Measurements from ENCODE around the gene TSHZ3.

Gene TSHZ3

GRCh38 chr19:31312009-31312676, 37.1 kb downstream of the TSHZ3 start:
- DNase-seq (ENCODE audit: low read depth): no peak

- DNase-seq (ENCODE audit: low read depth): no peak
These were observed 38.7 kb downstream of the TSHZ3 start for GRCh38 chr19:31310432-31311133.

GRCh38 chr19:31308781-31309180, 40.5 kb downstream of the TSHZ3 start:
- no peak for DNase-seq (ENCODE audit: low read depth)

- no peak for DNase-seq (ENCODE audit: low read depth)
These were observed 42.1 kb downstream of the TSHZ3 start for GRCh38 chr19:31307071-31307669.

GRCh38 chr19:31306006-31306753, 43.1 kb downstream of the TSHZ3 start:
- DNase-seq (ENCODE audit: low read depth): no peak

- DNase-seq (ENCODE audit: low read depth): no peak
These were observed 44.4 kb downstream of the TSHZ3 start for GRCh38 chr19:31304831-31305312.

- DNase-seq (ENCODE audit: low read depth): no peak
These were observed 45.9 kb downstream of the TSHZ3 start for GRCh38 chr19:31303262-31303815.

- DNase-seq (ENCODE audit: low read depth): no peak
These were observed 47.8 kb downstream of the TSHZ3 start for GRCh38 chr19:31301306-31301980.

GRCh38 chr19:31300422-31300821, 48.8 kb downstream of the TSHZ3 start:
- DNase-seq (ENCODE audit: low read depth): no peak

- no peak for DNase-seq (ENCODE audit: low read depth)
These were observed 49.6 kb downstream of the TSHZ3 start for GRCh38 chr19:31299665-31300064.

- no peak for DNase-seq (ENCODE audit: low read depth)
These were observed 51.2 kb downstream of the TSHZ3 start for GRCh38 chr19:31297991-31298390.

- DNase-seq (ENCODE audit: low read depth): no peak
These were observed 52.4 kb downstream of the TSHZ3 start for GRCh38 chr19:31296741-31297390.

- no peak for DNase-seq (ENCODE audit: low read depth)
These were observed 55.0 kb downstream of the TSHZ3 start for GRCh38 chr19:31294189-31294588.

GRCh38 chr19:31292639-31293185, 56.5 kb downstream of the TSHZ3 start:
- no peak for DNase-seq (ENCODE audit: low read depth)

GRCh38 chr19:31290931-31291590, 58.2 kb downstream of the TSHZ3 start:
- no peak for DNase-seq (ENCODE audit: low read depth)

GRCh38 chr19:31289976-31290375, 59.3 kb downstream of the TSHZ3 start:
- DNase-seq (ENCODE audit: low read depth): no peak

- DNase-seq (ENCODE audit: low read depth): no peak
These were observed 59.8 kb downstream of the TSHZ3 start for GRCh38 chr19:31289381-31289880.

- no peak for DNase-seq (ENCODE audit: low read depth)
These were observed 62.7 kb downstream of the TSHZ3 start for GRCh38 chr19:31286491-31286890.

GRCh38 chr19:31285744-31286143, 63.5 kb downstream of the TSHZ3 start:
- DNase-seq (ENCODE audit: low read depth): no peak

- no peak for DNase-seq (ENCODE audit: low read depth)
These were observed 64.6 kb downstream of the TSHZ3 start for GRCh38 chr19:31284621-31285020.
